Body of pancreas (tissue), 4 donors: ENCODE measurements around the gene KRTAP10-5.

Experiments
- CTCF ChIP-seq, 7 experiments: fragments of 450-650 bp in 4 of 7; fragments of 200-600 bp in 3 of 7; sonication (generic) in 3 of 7; IDR thresholded peaks; one replicate each; pipeline ENCODE4 v1.5.1; 2016 to 2019; ENCODE audit warnings: antibody characterized with exemption in 7 of 7
- POLR2A ChIP-seq, 3 donors: fragments of 450-650 bp; IDR thresholded peaks; one replicate each; pipeline ENCODE4 v1.6.1; 2016; ENCODE audit warnings: antibody characterized with exemption in 3 of 3, mild to moderate bottlenecking in 2 of 3

DNA sequence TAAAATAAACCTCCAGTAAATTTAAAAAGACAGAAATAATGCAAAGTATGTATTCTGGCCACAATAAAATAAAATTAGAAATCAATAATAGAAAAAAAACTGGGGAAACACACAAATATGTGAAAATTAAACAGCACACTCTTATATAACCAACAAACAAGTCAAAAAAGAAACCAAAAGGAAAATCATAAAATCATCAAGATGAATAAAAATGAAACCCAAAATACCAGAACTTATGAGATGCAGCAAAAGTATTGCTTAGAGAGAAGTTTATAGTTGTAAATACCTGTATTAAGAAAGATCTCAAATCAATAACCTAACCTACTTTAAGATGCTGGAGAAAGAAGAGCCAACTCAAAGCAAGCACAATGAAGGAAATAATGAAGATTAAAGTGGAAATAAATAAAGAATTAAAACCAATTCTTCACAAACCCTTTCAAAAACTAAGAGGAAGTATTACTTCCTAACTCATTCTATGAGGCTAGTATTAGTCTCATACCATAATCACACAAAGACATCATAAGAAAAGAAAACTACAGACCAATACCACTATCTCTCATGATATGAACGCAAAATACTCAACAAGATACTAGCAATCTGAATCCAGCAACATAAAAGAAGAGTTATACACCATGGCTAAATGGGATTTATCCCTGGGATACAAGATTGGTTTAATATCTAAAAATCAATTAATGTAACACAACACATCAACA is 15.4 kb downstream of the KRTAP10-5 start:
- TF ChIP-seq CTCF (IDR thresholded peaks at IDR 0.05) (no peak), POLR2A (IDR thresholded peaks at IDR 0.05) (no peak)
